Naive thymus-derived CD4-positive, alpha-beta T cell (primary cell): ENCODE results near the gene FNDC1. TPM values are rescaled to one million over a fixed set of nuclear protein-coding genes. Genes with fewer than 3 reads are reported as not detected.

Source experiments
- ATAC-seq: fragments of 150-1000 bp; cut with Tn5 transposase; 2 replicates; pipeline ENCODE4 v1.10.0; 2021; ENCODE audit warnings: mild to moderate bottlenecking, moderate library complexity
- CTCF ChIA-PET: fragments of 350-600 bp; sonication (Branson Sonifier 250); formaldehyde crosslinking; loops from one replicate; lab custom pipeline; 2021; ENCODE audit warnings: antibody characterized with exemption; lab: Charles Lee
- POLR2A ChIA-PET: fragments of 350-600 bp; sonication (Branson Sonifier 250); formaldehyde crosslinking; loops from one replicate; lab custom pipeline; 2021; ENCODE audit warnings: antibody characterized with exemption, inconsistent platforms; lab: Charles Lee
- DNase-seq, 9 donors: peaks; one replicate each; pipeline versions ENCODE4 v3.0.0 to v3.0.0-alpha.2; 2020 to 2022; ENCODE audit warnings: mixed read lengths in 1 of 9
- H3K27ac ChIP-seq: one replicate; pipeline ENCODE4 v1.7.0; 2013; ENCODE audit warnings: mild to moderate bottlenecking, low read depth, low read length, moderate library complexity
- H3K27me3 ChIP-seq, 2 donors: one replicate each; pipeline ENCODE4 v1.7.0; 2013; ENCODE audit warnings: low read length in 2 of 2, mild to moderate bottlenecking in 2 of 2, moderate library complexity in 2 of 2; ENCODE audit not compliant: control insufficient read depth in 2 of 2, insufficient read depth in 2 of 2
- H3K36me3 ChIP-seq, 3 experiments: 1 replicate in 2 of 3; 2 replicates in 1 of 3; pipeline ENCODE4 v1.7.0; 2013; ENCODE audit warnings: low read length in 3 of 3, mild to moderate bottlenecking in 3 of 3, moderate library complexity in 1 of 3; ENCODE audit not compliant: insufficient read depth in 3 of 3, control insufficient read depth in 2 of 3
- H3K4me1 ChIP-seq, 2 donors: one replicate each; pipeline ENCODE4 v1.7.0; 2013; ENCODE audit warnings: low read length in 2 of 2, mild to moderate bottlenecking in 2 of 2, moderate library complexity in 1 of 2; ENCODE audit not compliant: control insufficient read depth in 2 of 2, insufficient read depth in 2 of 2
- H3K4me3 ChIP-seq: 2 replicates; pipeline ENCODE4 v1.7.0; 2013; ENCODE audit warnings: mild to moderate bottlenecking, low read length
- H3K9me3 ChIP-seq, 3 experiments: 1 replicate in 2 of 3; 2 replicates in 1 of 3; pipeline ENCODE4 v1.7.0; 2013; ENCODE audit warnings: low read length in 3 of 3; ENCODE audit not compliant: control insufficient read depth in 2 of 3
- H3K27ac Mint-ChIP-seq, 9 donors: one replicate each; pipeline ENCODE4 v1.8.0; 2020 to 2022; ENCODE audit warnings: mixed read lengths in 9 of 9, mild to moderate bottlenecking in 8 of 9, moderate library complexity in 5 of 9, inconsistent platforms in 2 of 9
- H3K27me3 Mint-ChIP-seq, 5 donors: one replicate each; pipeline ENCODE4 v1.8.0; 2021 to 2022; ENCODE audit warnings: mixed read lengths in 5 of 5, mild to moderate bottlenecking in 1 of 5
- H3K36me3 Mint-ChIP-seq, 5 donors: one replicate each; pipeline ENCODE4 v1.8.0; 2020 to 2022; ENCODE audit warnings: mixed read lengths in 5 of 5, mild to moderate bottlenecking in 3 of 5, inconsistent platforms in 1 of 5
- H3K4me1 Mint-ChIP-seq, 7 donors: one replicate each; pipeline ENCODE4 v1.8.0; 2020 to 2022; ENCODE audit warnings: mixed read lengths in 7 of 7, mild to moderate bottlenecking in 3 of 7, inconsistent platforms in 1 of 7
- H3K4me3 Mint-ChIP-seq, 10 donors: one replicate each; pipeline ENCODE4 v1.8.0; 2020 to 2022; ENCODE audit warnings: mild to moderate bottlenecking in 10 of 10, mixed read lengths in 10 of 10, moderate library complexity in 6 of 10, inconsistent platforms in 2 of 10
- H3K9me3 Mint-ChIP-seq, 11 donors: one replicate each; pipeline ENCODE4 v1.8.0; 2020 to 2022; ENCODE audit warnings: mixed read lengths in 11 of 11, mild to moderate bottlenecking in 4 of 11, inconsistent platforms in 1 of 11, moderate library complexity in 1 of 11
- intact Hi-C, 2 donors: fragments of 100-400 bp; cut with micrococcal nuclease; formaldehyde crosslinking; loops; one replicate each; pipeline ENCODE4 v1.15.1; 2023
- polyA plus RNA-seq, 2 donors: library from polyadenylated mRNA; unstranded; fragments of 300-500 nt; fragmentation: Illumina TruSeq; gene quantifications; one replicate each; pipeline ENCODE4 v1.2.3, GENCODE V29; 2021
- total RNA-seq, 6 experiments: library from RNA in 5 of 6; stranded (reverse) in 5 of 6; gene quantifications; 1 replicate in 5 of 6; 2 replicates in 1 of 6; pipeline ENCODE4 v1.2.3 and lab custom pipeline; 2021 to 2026

FNDC1 gene
- total and polyA plus RNA-seq, 7 experiments from 2014 or later, result not detected

DNA sequence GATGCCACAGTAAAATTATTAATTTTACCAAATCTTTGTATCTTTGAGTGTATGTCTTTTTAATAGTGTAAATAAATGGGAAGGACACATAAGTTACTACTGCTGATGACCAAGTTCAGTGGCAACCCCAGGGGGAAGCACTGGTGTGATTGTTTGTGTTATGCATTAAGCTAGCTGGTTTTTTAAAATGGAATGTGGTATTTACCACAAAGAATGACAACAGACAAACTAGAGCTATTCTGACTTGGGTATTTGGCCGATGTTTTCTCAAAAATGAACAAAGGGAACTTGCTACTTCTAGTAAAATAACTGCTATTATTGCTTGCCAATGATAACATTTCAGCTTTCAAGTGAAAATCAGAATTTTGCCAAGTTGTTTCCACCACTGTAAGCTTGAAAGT is 2.9 kb downstream of the FNDC1 start:
- Histone ChIP-seq H3K27me3 (peaks cover 6 to 13% of the 10 kb centered on the region in 2 donors), H3K36me3 (no peaks in the 10 kb centered on the region), H3K9me3 (no peaks in the 10 kb centered on the region), H3K4me1 (peaks cover 0 to 9% of the 10 kb centered on the region in 2 donors), H3K4me3 (no peak overlapping the region), H3K27ac (no peak overlapping the region)
- DNase-seq (no peak), ATAC-seq (no peak)
- intact Hi-C loops, result loop anchor here (5.0 to 10.0 kb wide), 3 partner anchors 123 to 1290 kb away; no protein-coding TSS in a partner anchor
- ChIA-PET POLR2A (no interaction called here), CTCF (interaction anchor here (0.9 to 1.6 kb wide), 2 partner anchors 15 to 483 kb away, joined by 3 to 6 read pairs; no protein-coding TSS in a partner anchor)
- Mint-ChIP-seq H3K4me3 (no peak overlapping the region), H3K4me1 (peaks cover 16 to 29% (median 19%) of the 10 kb centered on the region in 7 donors), H3K27ac (no peak overlapping the region), H3K27me3 (peaks cover 69 to 82% (median 72%) of the 10 kb centered on the region in 5 donors), H3K36me3 (no peaks in the 10 kb centered on the region), H3K9me3 (peaks cover 0 to 1% (median 0%) of the 10 kb centered on the region in 11 donors)

DNA sequence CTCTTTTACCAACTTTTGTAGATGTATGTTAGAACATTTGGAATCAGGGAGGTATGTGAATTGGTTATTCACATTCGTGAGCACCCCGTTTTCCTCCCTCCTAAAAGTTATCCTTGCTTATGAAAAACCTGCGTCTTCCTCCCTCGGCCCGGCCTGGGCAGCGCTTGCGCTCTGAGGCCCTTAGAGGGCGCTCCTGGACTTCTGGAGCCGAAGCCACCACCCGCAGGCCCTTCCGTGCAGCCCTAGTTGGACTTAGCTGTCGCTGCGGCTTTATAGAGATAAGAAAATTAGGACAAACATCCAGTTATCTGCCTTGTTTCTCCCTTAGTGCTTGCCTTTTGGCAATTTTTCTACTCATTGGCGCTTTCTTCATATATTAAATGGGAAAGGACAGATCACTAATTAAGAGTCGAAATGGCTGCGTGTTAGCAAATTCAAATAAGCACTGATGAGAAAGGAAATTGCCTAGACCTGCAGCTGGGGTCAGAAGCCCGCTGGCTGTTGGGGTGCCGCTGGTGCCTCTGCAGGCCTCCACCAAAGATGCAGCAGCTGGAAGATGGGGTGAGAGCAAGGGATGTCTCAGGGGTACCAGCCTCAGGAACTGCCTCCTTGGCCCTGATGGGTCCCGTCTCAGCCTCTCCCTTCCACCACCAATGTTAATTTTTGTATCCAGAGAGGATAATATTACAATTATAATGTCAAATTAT is 5.2 kb downstream of the FNDC1 start:
- H3K27me3 ChIP-seq, result peaks cover 6 to 16% of the 10 kb centered on the region in 2 donors
- ChIA-PET POLR2A (no interaction called here), CTCF (interaction anchor here (0.6 to 3.1 kb wide), 4 partner anchors 421 to 898 kb away, joined by 3 to 15 read pairs (median 3); no protein-coding TSS in a partner anchor)
- H3K4me1 ChIP-seq, result peaks cover 0 to 9% of the 10 kb centered on the region in 2 donors
- no peak overlapping the region for H3K4me3 ChIP-seq
- H3K27ac Mint-ChIP-seq, result no peak overlapping the region
- peaks cover 0 to 1% (median 0%) of the 10 kb centered on the region in 11 donors for H3K9me3 Mint-ChIP-seq
- ATAC-seq (peak; percentile 84), DNase-seq (peak; percentile 22 to 67 (median 45))
- H3K36me3 Mint-ChIP-seq, result no peaks in the 10 kb centered on the region
- peaks cover 51 to 66% (median 59%) of the 10 kb centered on the region in 5 donors for H3K27me3 Mint-ChIP-seq
- H3K27ac ChIP-seq, result no peak overlapping the region
- H3K4me3 Mint-ChIP-seq, result peak overlapping the region in 9 of 10 donors; percentile 19 to 69 (median 36)
- peaks cover 4 to 18% (median 10%) of the 10 kb centered on the region in 7 donors for H3K4me1 Mint-ChIP-seq
- H3K36me3 ChIP-seq, result no peaks in the 10 kb centered on the region
- H3K9me3 ChIP-seq, result no peaks in the 10 kb centered on the region
- intact Hi-C loops, result loop anchor here (1.0 to 10.0 kb wide), 7 partner anchors 78 to 1288 kb away; no protein-coding TSS in a partner anchor

DNA sequence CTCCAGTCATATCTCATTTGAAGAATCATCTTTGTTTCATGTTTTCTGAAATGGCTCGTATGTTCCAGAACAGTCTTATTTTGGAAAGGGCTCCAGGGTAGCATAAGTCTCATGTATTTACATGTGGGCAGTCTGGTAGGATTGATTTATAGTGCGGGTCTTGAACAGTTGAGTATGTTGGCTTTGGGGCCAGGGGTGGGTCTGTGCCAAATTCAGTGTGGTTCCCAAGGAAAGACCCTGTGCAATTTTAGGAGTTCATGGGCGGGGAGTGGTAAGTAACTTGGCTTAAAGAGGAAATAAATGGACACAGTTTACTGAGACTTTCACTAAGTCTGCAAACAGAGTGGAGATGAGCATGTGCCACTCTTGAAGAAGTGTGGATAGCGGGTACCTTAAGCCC is 7.7 kb downstream of the FNDC1 start:
- Histone ChIP-seq H3K27ac (no peak overlapping the region), H3K4me3 (no peak overlapping the region), H3K9me3 (no peaks in the 10 kb centered on the region), H3K27me3 (peaks cover 6 to 10% of the 10 kb centered on the region in 2 donors), H3K4me1 (peaks cover 4 to 5% of the 10 kb centered on the region in 2 donors), H3K36me3 (no peaks in the 10 kb centered on the region)
- no peaks in the 10 kb centered on the region for H3K36me3 Mint-ChIP-seq
- H3K27me3 Mint-ChIP-seq, result peaks cover 30 to 43% (median 36%) of the 10 kb centered on the region in 5 donors
- H3K4me3 Mint-ChIP-seq, result no peak overlapping the region
- CTCF ChIA-PET, result no interaction called here
- no peak overlapping the region for H3K27ac Mint-ChIP-seq
- ATAC-seq (no peak), DNase-seq (no peak)
- no peaks in the 10 kb centered on the region for H3K9me3 Mint-ChIP-seq
- peaks cover 2 to 12% (median 10%) of the 10 kb centered on the region in 7 donors for H3K4me1 Mint-ChIP-seq
- intact Hi-C loops, result loop anchor here in 1 of 2 donors (10.0 kb wide), 1 partner anchor 118 kb away; no protein-coding TSS in a partner anchor
- POLR2A ChIA-PET, result no interaction called here

DNA sequence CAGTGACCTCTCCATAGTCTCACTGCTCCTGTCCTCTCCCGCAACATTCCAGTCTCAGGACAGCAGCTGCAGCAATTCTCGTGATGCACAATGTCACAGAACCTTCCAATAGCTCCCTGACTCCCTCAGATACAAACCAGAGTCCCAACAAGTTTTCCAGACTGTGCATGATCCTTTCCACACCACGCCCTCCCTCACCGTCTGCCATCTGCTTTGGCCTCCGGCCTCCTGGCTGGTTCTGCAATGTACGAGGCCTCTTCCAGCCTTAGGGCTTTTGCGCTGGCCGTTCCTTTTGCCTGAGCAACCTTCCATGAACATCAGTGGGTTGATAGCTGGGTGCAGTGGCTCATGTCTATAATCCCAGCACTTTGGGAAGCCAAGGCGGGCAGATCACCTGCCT is 9.6 kb downstream of the FNDC1 start:
- H3K36me3 ChIP-seq, result no peaks in the 10 kb centered on the region

DNA sequence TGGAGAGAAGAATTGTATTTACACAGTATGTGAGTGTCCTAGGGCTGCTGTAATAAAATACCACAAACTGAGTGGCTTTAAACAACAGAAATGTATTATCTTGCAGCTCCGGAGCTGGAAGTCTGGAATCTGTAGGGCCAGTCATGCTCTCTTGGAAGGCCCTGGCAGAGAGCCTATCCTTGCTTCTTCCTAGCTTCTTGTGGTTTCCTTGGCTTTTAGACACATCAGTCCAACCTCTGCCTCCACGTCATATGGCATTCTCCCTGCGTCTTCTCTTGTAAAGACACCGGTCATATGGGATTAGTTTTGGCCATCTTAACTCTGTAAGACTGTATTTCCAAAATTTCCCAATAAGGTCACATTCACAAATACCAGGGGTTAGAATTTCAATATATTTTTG is 10.8 kb downstream of the FNDC1 start:
- H3K27ac ChIP-seq, result no peak overlapping the region
- Mint-ChIP-seq H3K36me3 (no peaks in the 10 kb centered on the region), H3K4me1 (peaks cover 2 to 17% (median 7%) of the 10 kb centered on the region in 7 donors), H3K27me3 (peaks cover 3 to 24% (median 10%) of the 10 kb centered on the region in 5 donors), H3K27ac (no peak overlapping the region), H3K9me3 (peaks cover 0 to 1% (median 0%) of the 10 kb centered on the region in 11 donors), H3K4me3 (no peak overlapping the region)
- no peaks in the 10 kb centered on the region for H3K36me3 ChIP-seq
- intact Hi-C loops, result no loop called here
- ChIA-PET POLR2A (no interaction called here), CTCF (no interaction called here)
- H3K9me3 ChIP-seq, result no peaks in the 10 kb centered on the region
- peaks cover 0 to 3% of the 10 kb centered on the region in 2 donors for H3K27me3 ChIP-seq
- H3K4me1 ChIP-seq, result peaks cover 0 to 4% of the 10 kb centered on the region in 2 donors
- H3K4me3 ChIP-seq, result no peak overlapping the region
- ATAC-seq (no peak), DNase-seq (no peak)

More for the DNA sequence above, 9.6 kb downstream of the FNDC1 start:
- Histone ChIP-seq H3K27ac (no peak overlapping the region), H3K4me1 (peaks cover 4 to 5% of the 10 kb centered on the region in 2 donors), H3K9me3 (no peaks in the 10 kb centered on the region), H3K27me3 (peaks cover 3 to 6% of the 10 kb centered on the region in 2 donors), H3K4me3 (no peak overlapping the region)
- Mint-ChIP-seq H3K4me3 (no peak overlapping the region), H3K27ac (no peak overlapping the region), H3K27me3 (peaks cover 10 to 29% (median 17%) of the 10 kb centered on the region in 5 donors), H3K9me3 (no peaks in the 10 kb centered on the region), H3K4me1 (peaks cover 2 to 20% (median 13%) of the 10 kb centered on the region in 7 donors), H3K36me3 (no peaks in the 10 kb centered on the region)
- ATAC-seq (no peak), DNase-seq (no peak)
- ChIA-PET POLR2A (no interaction called here), CTCF (no interaction called here)
- intact Hi-C loops, result loop anchor here in 1 of 2 donors (10.0 kb wide), 1 partner anchor 116 kb away; no protein-coding TSS in a partner anchor

DNA sequence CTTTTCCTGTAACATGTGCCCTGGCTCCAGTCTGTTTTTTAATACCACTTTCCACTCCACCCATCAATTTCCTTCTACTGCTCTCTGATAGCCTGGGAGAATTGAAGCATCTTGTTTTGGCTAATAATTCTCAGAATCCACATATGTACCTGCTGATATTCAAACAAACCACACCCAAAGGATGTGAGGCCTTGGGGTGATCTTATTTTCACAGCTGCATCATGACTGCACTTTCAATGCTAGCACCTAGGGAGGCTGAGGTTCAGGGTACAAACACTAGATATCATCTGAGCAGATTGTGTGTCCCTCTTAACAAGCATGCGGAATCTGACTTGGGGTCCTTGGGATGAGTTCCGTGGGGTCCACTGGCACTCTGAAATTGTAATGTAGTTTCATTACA is 12.7 kb downstream of the FNDC1 start:
- peaks cover 0 to 3% (median 0%) of the 10 kb centered on the region in 5 donors for H3K36me3 Mint-ChIP-seq
- Histone ChIP-seq H3K27me3 (peaks cover 0 to 3% of the 10 kb centered on the region in 2 donors), H3K4me1 (peaks cover 0 to 4% of the 10 kb centered on the region in 2 donors), H3K27ac (no peak overlapping the region), H3K4me3 (no peak overlapping the region), H3K36me3 (no peaks in the 10 kb centered on the region), H3K9me3 (no peaks in the 10 kb centered on the region)
- no peak for DNase-seq
- H3K4me3 Mint-ChIP-seq, result peak overlapping the region in 1 of 10 donors; percentile 16
- intact Hi-C loops, result no loop called here
- peaks cover 2 to 17% (median 7%) of the 10 kb centered on the region in 7 donors for H3K4me1 Mint-ChIP-seq
- POLR2A ChIA-PET, result no interaction called here
- no peak for ATAC-seq
- CTCF ChIA-PET, result no interaction called here
- H3K27ac Mint-ChIP-seq, result no peak overlapping the region
- peaks cover 0 to 13% (median 1%) of the 10 kb centered on the region in 11 donors for H3K9me3 Mint-ChIP-seq
- H3K27me3 Mint-ChIP-seq, result peaks cover 0 to 26% (median 5%) of the 10 kb centered on the region in 5 donors
